Chondrocyte (in vitro differentiated cells): ENCODE results near the gene CTXN1. TPM values are rescaled to one million over a fixed set of nuclear protein-coding genes. Genes with fewer than 3 reads are reported as not detected.

Experiments
- DNase-seq: peaks from one replicate; pipeline ENCODE4 v3.0.0; 2021; ENCODE audit warnings: mixed read lengths, low spot score
- H3K27ac Mint-ChIP-seq: one replicate; pipeline ENCODE4 v1.8.0; 2021; ENCODE audit warnings: mild to moderate bottlenecking, moderate library complexity, mixed read lengths; ENCODE audit not compliant: unreplicated experiment
- H3K27me3 Mint-ChIP-seq: 2 replicates; pipeline ENCODE4 v1.8.0; 2021; ENCODE audit warnings: low read depth, mixed read lengths
- H3K36me3 Mint-ChIP-seq: 2 replicates; pipeline ENCODE4 v1.8.0; 2021; ENCODE audit warnings: low read depth, mixed read lengths
- H3K4me1 Mint-ChIP-seq: 2 replicates; pipeline ENCODE4 v1.8.0; 2021; ENCODE audit warnings: low read depth, mild to moderate bottlenecking, mixed read lengths
- H3K4me3 Mint-ChIP-seq: one replicate; pipeline ENCODE4 v1.8.0; 2021; ENCODE audit warnings: mild to moderate bottlenecking, moderate library complexity, mixed read lengths; ENCODE audit not compliant: unreplicated experiment
- H3K9me3 Mint-ChIP-seq: 2 replicates; pipeline ENCODE4 v1.8.0; 2021; ENCODE audit warnings: low read depth, mixed read lengths
- CTCF ChIP-seq: fragments of 200-600 bp; sonication (generic); IDR thresholded peaks from 2 replicates; pipeline ENCODE4 v1.5.0; 2021; ENCODE audit warnings: antibody characterized with exemption, mild to moderate bottlenecking, moderate library complexity
- total RNA-seq: library from RNA; stranded (reverse); gene quantifications from 3 replicates; pipeline ENCODE4 v1.2.1, GENCODE V29; 2021

Gene CTXN1
- total RNA-seq, 1 donor from 2014 or later, result 36.0 TPM

- Mint-ChIP-seq H3K27me3 (no peaks in the 10 kb centered on the region), H3K36me3 (peaks cover 6% of the 10 kb centered on the region), H3K27ac (peak within 1 kb of the TSS; percentile 94), H3K4me3 (peak within 1 kb of the TSS; percentile 89), H3K9me3 (no peaks in the 10 kb centered on the region), H3K4me1 (peaks cover 27% of the 10 kb centered on the region)
- peak; percentile 99 for DNase-seq
- peak; percentile 78 for TF ChIP-seq CTCF
Observed at GRCh38 chr19:7903244-7904073, 22.5 kb downstream of the CTXN1 start, which contains the start of gene MAP2K7. TSS of gene MAP2K7 (plus strand) at chr19:7903877. CDS start at chr19:7903945, 68 bp downstream.

GRCh38 chr19:7902796-7903243 lies 23.1 kb downstream of the CTXN1 start:
- H3K36me3 Mint-ChIP-seq, result peaks cover 6% of the 10 kb centered on the region
- no peak for TF ChIP-seq CTCF
- DNase-seq, result no peak
- H3K4me3 Mint-ChIP-seq, result peak overlapping the region; percentile 89
- no peaks in the 10 kb centered on the region for H3K27me3 Mint-ChIP-seq
- H3K4me1 Mint-ChIP-seq, result peaks cover 27% of the 10 kb centered on the region
- H3K9me3 Mint-ChIP-seq, result no peaks in the 10 kb centered on the region
- peak overlapping the region; percentile 94 for H3K27ac Mint-ChIP-seq

- no peak for TF ChIP-seq CTCF
- H3K4me3 Mint-ChIP-seq, result no peak overlapping the region
- H3K36me3 Mint-ChIP-seq, result peaks cover 6% of the 10 kb centered on the region
- peaks cover 27% of the 10 kb centered on the region for H3K4me1 Mint-ChIP-seq
- no peak for DNase-seq
- H3K9me3 Mint-ChIP-seq, result no peaks in the 10 kb centered on the region
- H3K27me3 Mint-ChIP-seq, result no peaks in the 10 kb centered on the region
- no peak overlapping the region for H3K27ac Mint-ChIP-seq
Observed at GRCh38 chr19:7901337-7901736, 24.6 kb downstream of the CTXN1 start.

- no peak for TF ChIP-seq CTCF
- DNase-seq, result no peak
- no peak overlapping the region for H3K27ac Mint-ChIP-seq
- H3K4me1 Mint-ChIP-seq, result peaks cover 25% of the 10 kb centered on the region
- no peak overlapping the region for H3K4me3 Mint-ChIP-seq
- H3K36me3 Mint-ChIP-seq, result peaks cover 6% of the 10 kb centered on the region
- H3K27me3 Mint-ChIP-seq, result no peaks in the 10 kb centered on the region
- no peaks in the 10 kb centered on the region for H3K9me3 Mint-ChIP-seq
Observed at GRCh38 chr19:7900931-7901330, 25.0 kb downstream of the CTXN1 start.

GRCh38 chr19:7900401-7900870 lies 25.5 kb downstream of the CTXN1 start:
- Mint-ChIP-seq H3K4me3 (no peak overlapping the region), H3K27ac (no peak overlapping the region), H3K9me3 (no peaks in the 10 kb centered on the region), H3K36me3 (peaks cover 6% of the 10 kb centered on the region), H3K4me1 (peaks cover 20% of the 10 kb centered on the region), H3K27me3 (no peaks in the 10 kb centered on the region)
- TF ChIP-seq CTCF, result no peak
- DNase-seq, result no peak
